ENCODE data around the gene RAB15. TPM values are rescaled to one million over a fixed set of nuclear protein-coding genes. Genes with fewer than 3 reads are reported as not detected.

Gene RAB15
- total and polyA plus RNA-seq, 2 of the 8 experiments (the other 6 are each of a cell fraction or from before 2014, with no cell fraction given), result 38.8 to 58.1 TPM

- no peak overlapping the region for H3K4me3 ChIP-seq (ENCODE audit: extremely low read depth in 1 of 4, insufficient read depth in 2 of 4, low read depth in 3 of 4, low read length in 4 of 4)
- H3K36me3 ChIP-seq (ENCODE audit: control insufficient read depth in 2 of 4, insufficient read depth in 4 of 4, low read length in 3 of 4), result no peaks in the 10 kb centered on the region
- CTCF ChIA-PET (ENCODE audit: partially characterized antibody), result interaction anchor here (0.6 to 4.5 kb wide), 10 partner anchors 15 to 866 kb away, joined by 3 to 37 read pairs (median 4); no protein-coding TSS in a partner anchor
- no peak overlapping the region for H2BK15ac ChIP-seq (ENCODE audit: low read length)
- peaks cover 0 to 1% (median 0%) of the 10 kb centered on the region in 4 experiments; a peak in 1 of 7 replicates for H3K27me3 ChIP-seq (replicated peaks in 1 of 4; ENCODE audit: control insufficient read depth in 3 of 4, extremely low read depth in 1 of 4, insufficient read depth in 3 of 4, low read length in 3 of 4)
- no peak overlapping the region for H3K4ac ChIP-seq (replicated peaks; ENCODE audit: insufficient read length, low read depth, low read length)
- POLR2A ChIA-PET (ENCODE audit: partially characterized antibody), result no interaction called here
- H2BK20ac ChIP-seq (ENCODE audit: low read length), result no peak overlapping the region
- no peak overlapping the region for H3K27ac ChIP-seq (ENCODE audit: low read depth, low read length)
- H3K4me2 ChIP-seq (ENCODE audit: insufficient read depth in 1 of 2, low read depth in 2 of 2, low read length in 2 of 2), result no peak overlapping the region
- no peak overlapping the region for H4K8ac ChIP-seq (ENCODE audit: extremely low read depth, insufficient read depth, low read length)
- DNase-seq (ENCODE audit: low read depth in 1 of 2, low spot score in 2 of 2), result no peak
- H4K5ac ChIP-seq (ENCODE audit: insufficient read length, low read depth, low read length), result no peak overlapping the region
- no peak overlapping the region for H2BK5ac ChIP-seq (ENCODE audit: low read depth, low read length)
- no peak overlapping the region for H2AFZ ChIP-seq (ENCODE audit: low read length)
- no peak overlapping the region for H3K23ac ChIP-seq (ENCODE audit: insufficient read length)
- no peak overlapping the region for H2BK12ac ChIP-seq (ENCODE audit: low read depth, low read length)
- H3K14ac ChIP-seq (ENCODE audit: insufficient read length), result no peak overlapping the region
- H3K79me1 ChIP-seq (ENCODE audit: low read depth, low read length), result no peaks in the 10 kb centered on the region
- FAIRE-seq, result no peak
- no peaks in the 10 kb centered on the region for H3K23me2 ChIP-seq (ENCODE audit: low read depth, low read length)
- no peaks in the 10 kb centered on the region for H3K79me2 ChIP-seq (ENCODE audit: control insufficient read depth in 1 of 2, insufficient read depth in 2 of 2, low read length in 2 of 2)
- no peak overlapping the region for H3K18ac ChIP-seq (ENCODE audit: extremely low read depth, low read length)
- no peak overlapping the region for H4K91ac ChIP-seq (replicated peaks; ENCODE audit: insufficient read length, low read length)
- WGBS, 2 experiments (ENCODE audit: extremely low coverage in 1 of 2, insufficient coverage in 1 of 2, insufficient read length in 1 of 2, insufficient replicate concordance in 2 of 2, low coverage in 1 of 2, low lambda C conversion rate in 2 of 2, missing lambda C conversion rate in 1 of 2), result 94% methylated on average over 6 of the region's 6 CpGs; no CpG with 5 or more reads in 1 of the 2 experiments
- no peak overlapping the region for H2BK120ac ChIP-seq (replicated peaks; ENCODE audit: low read depth, low read length)
- H3K56ac ChIP-seq (replicated peaks; ENCODE audit: insufficient read length, low read depth, low read length), result no peak overlapping the region
- no peak overlapping the region for H2AK5ac ChIP-seq (ENCODE audit: low read depth, low read length)
- no peaks in the 10 kb centered on the region for H3K4me1 ChIP-seq (replicated peaks in 1 of 4; ENCODE audit: control insufficient read depth in 3 of 4, insufficient read depth in 4 of 4, low read length in 3 of 4)
- no peaks in the 10 kb centered on the region for H3K9me3 ChIP-seq (ENCODE audit: insufficient read depth in 2 of 2, low read depth in 1 of 2, low read length in 1 of 2)
- no peaks in the 10 kb centered on the region for H4K20me1 ChIP-seq (replicated peaks in 1 of 2; ENCODE audit: control insufficient read depth in 1 of 2, insufficient read depth in 2 of 2, low read length in 2 of 2)
- H3K9ac ChIP-seq (replicated peaks in 1 of 4; ENCODE audit: extremely low read depth in 1 of 4, low read depth in 3 of 4, low read length in 3 of 4), result no peak overlapping the region
- no peak for TF ChIP-seq ASH2L (IDR thresholded peaks at IDR 0.05; ENCODE audit: low read length)
- TF ChIP-seq KDM4A (IDR thresholded peaks at IDR 0.05; ENCODE audit: low read depth, low read length, severe bottlenecking), result no peak
- no peak for TF ChIP-seq TEAD4 (IDR thresholded peaks at IDR 0.05; ENCODE audit: low read depth, low read length)
Observed at GRCh38 chr14:64906022-64906421, 66.1 kb downstream of the RAB15 start.

Data from H1 (cell line).